Stimulated activated CD8-positive, alpha-beta memory T cell treated with anti-CD3 and anti-CD28 coated beads, Interleukin-7, amount 100 ng/mL, for 4 hours (primary cell): Measurements from ENCODE around the gene PTGR3.
"Not testable (repeated sequence)": the region's sequence is repeated elsewhere in the genome, so short reads cannot be mapped to it uniquely, and the experiment has no call there.

Experiments used
- DNase-seq, 2 donors: peaks; one replicate each; pipeline ENCODE4 v3.0.0-alpha.2; 2020; ENCODE audit warnings: low read depth in 2 of 2

The PTGR3 gene

GRCh38 chr18:75202696-75203365 is 6.1 kb downstream of the PTGR3 start:
- DNase-seq, result no peak

GRCh38 chr18:75201282-75202270 is 7.4 kb downstream of the PTGR3 start:
- no peak for DNase-seq

GRCh38 chr18:75200605-75201280 is 8.2 kb downstream of the PTGR3 start:
- DNase-seq, result no peak

GRCh38 chr18:75200071-75200470 is 8.9 kb downstream of the PTGR3 start:
- no peak for DNase-seq

- no peak for DNase-seq
Measured at GRCh38 chr18:75199327-75199726, 9.6 kb downstream of the PTGR3 start.

- no peak for DNase-seq
Measured at GRCh38 chr18:75198036-75198435, 10.9 kb downstream of the PTGR3 start.

- DNase-seq, result no peak
Measured at GRCh38 chr18:75192899-75193298, 16.0 kb downstream of the PTGR3 start.

GRCh38 chr18:75189696-75190095 is 19.2 kb downstream of the PTGR3 start:
- DNase-seq, result no peak

GRCh38 chr18:75187702-75188101 is 21.2 kb downstream of the PTGR3 start:
- not testable (repeated sequence) for DNase-seq

- no peak for DNase-seq
Measured at GRCh38 chr18:75185460-75185859, 23.5 kb downstream of the PTGR3 start.

- DNase-seq, result no peak
Measured at GRCh38 chr18:75183973-75184493, 24.9 kb downstream of the PTGR3 start.

- DNase-seq, result no peak
Measured at GRCh38 chr18:75183524-75183923, 25.4 kb downstream of the PTGR3 start.

GRCh38 chr18:75179819-75180600 is 28.9 kb downstream of the PTGR3 start:
- no peak for DNase-seq

GRCh38 chr18:75178376-75178775 is 30.6 kb downstream of the PTGR3 start:
- DNase-seq, result no peak

- no peak for DNase-seq
Measured at GRCh38 chr18:75176849-75177248, 32.1 kb downstream of the PTGR3 start.

GRCh38 chr18:75173738-75174137 is 35.2 kb downstream of the PTGR3 start:
- DNase-seq, result no peak

GRCh38 chr18:75173125-75173432 is 35.9 kb downstream of the PTGR3 start:
- DNase-seq, result no peak

GRCh38 chr18:75172299-75173124 is 36.4 kb downstream of the PTGR3 start:
- no peak for DNase-seq

GRCh38 chr18:75170916-75171315 is 38.0 kb downstream of the PTGR3 start:
- no peak for DNase-seq

GRCh38 chr18:75170022-75170789 is 38.7 kb downstream of the PTGR3 start:
- DNase-seq, result no peak
